Fibroblast of lung (primary cell): ENCODE results near the gene TMEM203. TPM values are rescaled to one million over a fixed set of nuclear protein-coding genes. Genes with fewer than 3 reads are reported as not detected.

Source experiments
- DNase-seq, 2 donors: peaks; one replicate each; pipeline versions ENCODE4 v3.0.0 to v3.0.0-alpha.2; 2010; ENCODE audit warnings: low read depth in 2 of 2
- H2AFZ ChIP-seq: 2 replicates; pipeline ENCODE4 v1.5.1; 2012; ENCODE audit warnings: low read length, control low read depth, inconsistent platforms
- H3K27ac ChIP-seq: 2 replicates; pipeline ENCODE4 v1.5.1; 2011; ENCODE audit warnings: low read length, control low read depth; ENCODE audit not compliant: insufficient read depth
- H3K27me3 ChIP-seq: 2 replicates; pipeline ENCODE4 v1.5.1; 2011; ENCODE audit warnings: mild to moderate bottlenecking, low read length; ENCODE audit not compliant: control insufficient read depth, insufficient read depth
- H3K36me3 ChIP-seq: 2 replicates; pipeline ENCODE4 v1.5.1; 2011; ENCODE audit warnings: low read length; ENCODE audit not compliant: control insufficient read depth, insufficient read depth
- H3K4me1 ChIP-seq: 2 replicates; pipeline ENCODE4 v1.5.1; 2011; ENCODE audit warnings: low read length; ENCODE audit not compliant: control insufficient read depth, insufficient read depth; ENCODE audit errors: extremely low read depth
- H3K4me2 ChIP-seq: 2 replicates; pipeline ENCODE4 v1.5.1; 2011; ENCODE audit warnings: low read length, control low read depth; ENCODE audit not compliant: insufficient read depth; ENCODE audit errors: extremely low read depth
- H3K4me3 ChIP-seq, 4 experiments: fragments of 200-600 bp in 1 of 4; sonication (generic) in 1 of 4; replicated peaks in 1 of 4; 2 replicates each; pipeline ENCODE4 v1.5.1; 2011 to 2016; ENCODE audit warnings: low read length in 4 of 4, low read depth in 3 of 4, mild to moderate bottlenecking in 3 of 4, control low read depth in 2 of 4, inconsistent platforms in 1 of 4, mixed read lengths in 1 of 4; ENCODE audit not compliant: insufficient read depth in 1 of 4; ENCODE audit errors: control extremely low read depth in 1 of 4
- H3K79me2 ChIP-seq: 2 replicates; pipeline ENCODE4 v1.5.1; 2012; ENCODE audit warnings: mild to moderate bottlenecking, low read length, inconsistent platforms; ENCODE audit not compliant: control insufficient read depth, insufficient read depth
- H3K9ac ChIP-seq: 2 replicates; pipeline ENCODE4 v1.5.1; 2011; ENCODE audit warnings: mild to moderate bottlenecking, low read length, control low read depth; ENCODE audit not compliant: insufficient read depth
- H3K9me3 ChIP-seq: 2 replicates; pipeline ENCODE4 v1.5.1; 2012; ENCODE audit warnings: low read depth, low read length; ENCODE audit not compliant: control insufficient read depth, insufficient read depth
- H4K20me1 ChIP-seq: 2 replicates; pipeline ENCODE4 v1.5.1; 2011; ENCODE audit warnings: low read length; ENCODE audit not compliant: control insufficient read depth, insufficient read depth; ENCODE audit errors: extremely low read depth
- EZH2 ChIP-seq: IDR thresholded peaks from 2 replicates; pipeline ENCODE4 v1.5.1; 2012; ENCODE audit warnings: low read length, control low read depth, mild to moderate bottlenecking; ENCODE audit errors: missing control alignments
- polyA plus RNA-seq, 2 donors: library from polyadenylated mRNA; depleted of rRNA in 1 of 2; stranded (reverse) in 1 of 2; unstranded in 1 of 2; fragments of >200 nt; gene quantifications; 2 replicates each; pipeline ENCODE4 v1.2.1, GENCODE V29; 2011 to 2012; ENCODE audit warnings: missing spikeins in 1 of 2
- total RNA-seq: library from RNA; depleted of rRNA; stranded (reverse); fragments of >200 nt; gene quantifications from 2 replicates; pipeline ENCODE4 v1.2.1, GENCODE V29; 2014
- TF ChIP-seq, protein P1 (sequence below), 2 donors: IDR thresholded peaks in 1 of 2; conservative IDR thresholded peaks in 1 of 2; 1 replicate in 1 of 2; 2 replicates in 1 of 2; pipeline ENCODE4 v1.5.1; 2011 to 2012; ENCODE audit warnings: low read length in 2 of 2, control low read depth in 1 of 2, inconsistent platforms in 1 of 2, low read depth in 1 of 2, mild to moderate bottlenecking in 1 of 2

TMEM203 gene
- total and polyA plus RNA-seq, 2 donors (not counting 1 experiment from before 2014, with no cell fraction given): 36.3 to 38.6 TPM

DNA sequence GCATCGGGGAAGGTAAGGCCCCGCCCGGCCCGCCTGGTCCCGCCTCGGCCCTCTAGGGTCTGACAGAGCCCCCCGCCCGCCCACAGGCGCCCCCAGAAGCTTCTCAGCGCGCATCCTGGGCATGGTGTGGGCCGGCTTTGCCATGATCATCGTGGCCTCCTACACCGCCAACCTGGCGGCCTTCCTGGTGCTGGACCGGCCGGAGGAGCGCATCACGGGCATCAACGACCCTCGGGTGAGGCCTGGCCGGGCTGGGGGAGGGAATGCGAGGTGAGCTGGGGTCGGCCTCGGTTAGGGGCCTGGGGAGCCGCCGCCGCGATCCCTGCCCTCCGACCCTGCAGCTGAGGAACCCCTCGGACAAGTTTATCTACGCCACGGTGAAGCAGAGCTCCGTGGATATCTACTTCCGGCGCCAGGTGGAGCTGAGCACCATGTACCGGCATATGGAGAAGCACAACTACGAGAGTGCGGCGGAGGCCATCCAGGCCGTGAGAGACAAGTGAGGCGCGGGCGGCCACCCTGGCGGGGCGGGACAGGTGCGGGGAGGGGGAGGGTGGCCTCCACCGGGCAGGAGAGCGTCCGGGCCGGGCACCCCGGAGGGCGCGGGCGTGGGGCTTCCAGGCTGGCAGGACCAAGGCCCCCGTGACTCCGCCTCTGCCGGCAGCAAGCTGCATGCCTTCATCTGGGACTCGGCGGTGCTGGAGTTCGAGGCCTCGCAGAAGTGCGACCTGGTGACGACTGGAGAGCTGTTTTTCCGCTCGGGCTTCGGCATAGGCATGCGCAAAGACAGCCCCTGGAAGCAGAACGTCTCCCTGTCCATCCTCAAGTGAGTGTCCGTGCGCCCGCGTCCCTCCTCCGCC, 42.7 kb downstream of the TMEM203 start:
- Histone ChIP-seq H3K36me3 (no peaks in the 10 kb centered on the region), H3K4me1 (no peaks in the 10 kb centered on the region), H3K9ac (no peak overlapping the region), H3K4me3 (peak overlapping the region in 2 of 4 experiments; percentile 7 to 17), H3K4me2 (peak overlapping the region; percentile 59), H2AFZ (peak overlapping the region; percentile 30), H3K27me3 (peaks cover 44% of the 10 kb centered on the region), H3K79me2 (no peaks in the 10 kb centered on the region), H3K27ac (no peak overlapping the region), H4K20me1 (no peaks in the 10 kb centered on the region), H3K9me3 (no peaks in the 10 kb centered on the region)
- TF ChIP-seq, protein P1, sequence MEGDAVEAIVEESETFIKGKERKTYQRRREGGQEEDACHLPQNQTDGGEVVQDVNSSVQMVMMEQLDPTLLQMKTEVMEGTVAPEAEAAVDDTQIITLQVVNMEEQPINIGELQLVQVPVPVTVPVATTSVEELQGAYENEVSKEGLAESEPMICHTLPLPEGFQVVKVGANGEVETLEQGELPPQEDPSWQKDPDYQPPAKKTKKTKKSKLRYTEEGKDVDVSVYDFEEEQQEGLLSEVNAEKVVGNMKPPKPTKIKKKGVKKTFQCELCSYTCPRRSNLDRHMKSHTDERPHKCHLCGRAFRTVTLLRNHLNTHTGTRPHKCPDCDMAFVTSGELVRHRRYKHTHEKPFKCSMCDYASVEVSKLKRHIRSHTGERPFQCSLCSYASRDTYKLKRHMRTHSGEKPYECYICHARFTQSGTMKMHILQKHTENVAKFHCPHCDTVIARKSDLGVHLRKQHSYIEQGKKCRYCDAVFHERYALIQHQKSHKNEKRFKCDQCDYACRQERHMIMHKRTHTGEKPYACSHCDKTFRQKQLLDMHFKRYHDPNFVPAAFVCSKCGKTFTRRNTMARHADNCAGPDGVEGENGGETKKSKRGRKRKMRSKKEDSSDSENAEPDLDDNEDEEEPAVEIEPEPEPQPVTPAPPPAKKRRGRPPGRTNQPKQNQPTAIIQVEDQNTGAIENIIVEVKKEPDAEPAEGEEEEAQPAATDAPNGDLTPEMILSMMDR (conservative IDR thresholded peaks at IDR 0.05 in 1 of 2, IDR thresholded peaks at IDR 0.05 in 1 of 2; ENCODE audit: low read depth in 1 of 2, low read length in 2 of 2): no peak
- peak; percentile 89 for TF ChIP-seq EZH2
- DNase-seq: no peak

DNA sequence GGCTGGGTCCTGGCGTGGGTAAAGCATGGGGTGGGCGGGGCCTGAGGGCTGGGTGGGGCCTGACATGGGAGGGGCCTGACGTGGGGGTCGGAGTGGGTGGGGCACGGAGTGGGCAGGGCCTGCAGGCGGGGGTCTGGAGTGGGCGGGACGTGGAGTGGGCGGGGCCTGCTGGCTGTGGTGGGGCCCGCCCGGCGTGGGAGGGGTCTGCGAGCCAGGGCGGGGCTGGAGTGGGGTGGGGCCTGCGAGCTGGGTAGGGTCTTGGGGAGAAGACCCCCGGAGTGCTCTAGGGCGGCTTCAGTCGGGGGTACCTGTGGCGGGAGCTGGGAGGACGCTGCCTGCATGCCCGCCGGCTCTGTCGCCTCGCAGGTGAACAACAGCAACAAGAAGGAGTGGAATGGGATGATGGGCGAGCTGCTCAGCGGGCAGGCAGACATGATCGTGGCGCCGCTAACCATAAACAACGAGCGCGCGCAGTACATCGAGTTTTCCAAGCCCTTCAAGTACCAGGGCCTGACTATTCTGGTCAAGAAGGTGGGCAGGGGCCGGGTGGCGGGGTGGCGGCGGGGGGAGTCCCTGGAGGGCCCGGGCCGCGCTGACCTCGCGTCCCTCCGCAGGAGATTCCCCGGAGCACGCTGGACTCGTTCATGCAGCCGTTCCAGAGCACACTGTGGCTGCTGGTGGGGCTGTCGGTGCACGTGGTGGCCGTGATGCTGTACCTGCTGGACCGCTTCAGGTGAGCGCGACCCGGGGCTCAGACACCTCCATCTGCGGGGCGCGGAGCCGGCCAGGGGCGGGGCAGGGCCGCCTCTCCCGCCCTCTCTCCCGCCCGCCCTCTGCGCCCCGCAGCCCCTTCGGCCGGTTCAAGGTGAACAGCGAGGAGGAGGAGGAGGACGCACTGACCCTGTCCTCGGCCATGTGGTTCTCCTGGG, 43.6 kb downstream of the TMEM203 start:
- Histone ChIP-seq H3K4me1 (no peaks in the 10 kb centered on the region), H3K27me3 (peaks cover 42% of the 10 kb centered on the region), H3K79me2 (no peaks in the 10 kb centered on the region), H3K4me3 (no peak overlapping the region), H3K9ac (no peak overlapping the region), H3K36me3 (no peaks in the 10 kb centered on the region), H3K4me2 (no peak overlapping the region), H3K9me3 (no peaks in the 10 kb centered on the region), H2AFZ (no peak overlapping the region), H4K20me1 (no peaks in the 10 kb centered on the region), H3K27ac (no peak overlapping the region)
- DNase-seq: no peak
- TF ChIP-seq EZH2: peak; percentile 61
- TF ChIP-seq, protein P1 (conservative IDR thresholded peaks at IDR 0.05 in 1 of 2, IDR thresholded peaks at IDR 0.05 in 1 of 2; ENCODE audit: low read depth in 1 of 2, low read length in 2 of 2): no peak
